HAP-1 (cell line): ENCODE data around the gene MBD3L2B.
A peak's percentile ranks its signal among the peaks of the same experiment; 100 is the strongest.
"Not testable (repeated sequence)": the region's sequence is repeated elsewhere in the genome, so short reads cannot be mapped to it uniquely, and the experiment has no call there.

ENCODE experiments used
- DNase-seq, 2 experiments: peaks; one replicate each; pipeline ENCODE4 v3.0.0-alpha.2; 2016 to 2020; ENCODE audit warnings: low spot score in 2 of 2
- H3K27me3 ChIP-seq: fragments of 250-450 bp; sonication (Bioruptor Pico); 2 replicates; pipeline ENCODE4 v1.5.1; 2020; ENCODE audit warnings: low read depth, mild to moderate bottlenecking, moderate library complexity
- H3K36me3 ChIP-seq: fragments of 250-450 bp; sonication (Bioruptor Pico); replicated peaks from 2 replicates; pipeline ENCODE4 v1.5.1; 2020; ENCODE audit warnings: mild to moderate bottlenecking
- H3K4me1 ChIP-seq: fragments of 250-450 bp; sonication (Bioruptor Pico); 2 replicates; pipeline ENCODE4 v1.5.1; 2020; ENCODE audit warnings: mild to moderate bottlenecking
- H3K4me3 ChIP-seq: fragments of 250-450 bp; sonication (Bioruptor Pico); 2 replicates; pipeline ENCODE4 v1.5.1; 2020; ENCODE audit warnings: mild to moderate bottlenecking, moderate library complexity
- H3K9me3 ChIP-seq: fragments of 250-450 bp; sonication (Bioruptor Pico); 2 replicates; pipeline ENCODE4 v1.5.1; 2020; ENCODE audit warnings: mild to moderate bottlenecking, moderate library complexity
- in situ Hi-C: fragments of 300-500 bp; cut with MboI; formaldehyde crosslinking; loops from 3 replicates; pipeline ENCODE4 v1.14.3; 2020; ENCODE audit warnings: low sequenced_read_pairs, inconsistent platforms, mixed read lengths

Gene MBD3L2B

DNA sequence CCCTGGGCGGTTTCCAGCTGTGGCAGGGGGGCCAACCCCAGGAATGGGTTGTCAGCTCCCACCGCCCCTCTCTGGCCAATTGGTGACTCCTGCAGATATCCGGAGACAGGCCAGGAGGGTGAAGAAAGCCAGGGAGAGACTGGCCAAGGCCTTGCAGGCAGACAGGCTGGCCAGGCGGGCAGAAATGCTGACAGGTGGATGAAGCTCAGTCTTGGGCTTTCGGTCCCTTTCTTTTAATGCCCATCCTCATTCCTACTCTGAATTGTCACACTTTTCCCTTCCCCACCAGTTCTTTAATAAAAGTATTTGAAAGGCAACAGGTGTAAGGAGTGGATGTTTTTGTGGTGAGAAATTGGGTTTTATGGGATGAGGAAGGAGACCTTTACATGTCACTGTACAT lies 30.2 kb upstream of the MBD3L2B start:
- H3K27me3 ChIP-seq, in situ Hi-C loops, DNase-seq, H3K36me3 ChIP-seq, H3K9me3 ChIP-seq, H3K4me1 ChIP-seq, H3K4me3 ChIP-seq: not testable (repeated sequence)

DNA sequence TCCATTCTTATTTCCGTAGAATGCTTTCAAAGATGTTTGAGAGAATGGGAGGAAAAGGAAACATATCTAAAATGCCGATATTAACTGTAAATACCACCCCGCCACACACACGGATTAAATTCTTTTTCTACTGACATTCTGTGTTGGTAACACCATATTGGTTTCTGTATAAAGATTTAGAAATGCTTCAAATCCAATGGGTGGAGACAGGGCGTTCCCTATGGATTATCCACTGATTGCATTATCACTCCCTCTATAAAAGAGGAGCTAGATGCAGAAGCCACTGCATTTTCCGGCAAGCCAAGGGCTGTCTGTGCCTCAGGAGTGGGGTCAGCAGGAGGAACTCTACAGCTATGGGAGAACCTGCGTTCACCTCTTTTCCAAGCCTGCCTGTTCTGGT lies 27.8 kb upstream of the MBD3L2B start, which contains the start of gene MBD3L2:
Gene MBD3L2 (plus strand): TSS at position 301 of the 400 bp plus-strand sequence. CDS start 53 bp downstream, at position 354.
- H3K9me3 ChIP-seq, H3K27me3 ChIP-seq, in situ Hi-C loops, DNase-seq, H3K4me3 ChIP-seq, H3K36me3 ChIP-seq, H3K4me1 ChIP-seq: not testable (repeated sequence)

DNA sequence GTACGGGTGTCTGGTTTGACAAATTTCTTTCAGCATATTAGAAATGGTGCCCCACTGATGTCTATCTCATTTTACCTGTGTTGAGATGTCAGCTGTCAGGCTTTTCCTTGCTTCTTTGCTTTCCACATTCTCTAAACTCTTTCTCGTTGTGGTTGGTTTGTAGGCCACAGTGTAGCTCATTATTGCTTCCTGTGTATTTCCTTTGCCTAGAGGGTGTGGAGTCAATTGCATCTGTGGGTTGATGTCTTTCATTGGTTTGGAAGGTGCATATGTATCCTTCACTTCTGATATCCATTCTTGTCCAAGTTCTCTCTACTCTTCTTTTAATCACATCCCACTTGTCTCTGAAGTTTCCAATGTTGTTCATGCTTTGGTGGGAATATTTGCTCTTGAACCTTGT lies 20.3 kb upstream of the MBD3L2B start:
- H3K36me3 ChIP-seq, H3K4me1 ChIP-seq, H3K4me3 ChIP-seq, H3K9me3 ChIP-seq, in situ Hi-C loops, H3K27me3 ChIP-seq, DNase-seq: not testable (repeated sequence)

DNA sequence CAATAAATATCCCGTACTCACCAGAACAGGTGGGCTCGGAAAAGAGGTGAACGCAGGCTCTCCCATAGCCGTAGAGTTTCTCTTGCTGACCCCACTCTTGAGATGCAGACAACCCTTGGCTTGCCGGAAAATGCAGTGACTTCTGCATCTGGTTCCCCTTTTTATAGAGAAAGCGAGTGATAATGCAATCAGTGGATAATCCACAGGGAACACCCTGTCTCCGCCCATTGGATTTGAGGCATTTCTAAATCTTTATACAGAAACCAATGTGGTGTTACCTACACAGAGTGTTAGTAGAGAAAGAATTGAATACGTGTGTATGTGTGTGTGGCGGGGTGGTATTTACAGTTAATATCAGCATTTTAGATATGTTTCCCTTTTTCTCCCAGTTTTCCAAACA lies 18.8 kb upstream of the MBD3L2B start, which contains the start of gene MBD3L4:
Gene MBD3L4 (minus strand): TSS at position 101 of the 400 bp plus-strand sequence. CDS start 35 bp downstream, at position 66.
- DNase-seq, H3K4me1 ChIP-seq, in situ Hi-C loops, H3K27me3 ChIP-seq, H3K9me3 ChIP-seq, H3K36me3 ChIP-seq, H3K4me3 ChIP-seq: not testable (repeated sequence)

GRCh38 chr19:7030278-7030677 lies 9.0 kb upstream of the MBD3L2B start, which contains the start of gene MBD3L5:
TSS of gene MBD3L5 (plus strand) at chr19:7030578. CDS start at chr19:7030612, 34 bp downstream.
- in situ Hi-C loops, result not testable (repeated sequence)

GRCh38 chr19:7028790-7029189 lies 7.6 kb upstream of the MBD3L2B start:
- H3K27me3 ChIP-seq, H3K36me3 ChIP-seq, H3K4me1 ChIP-seq, H3K4me3 ChIP-seq, H3K9me3 ChIP-seq, in situ Hi-C loops, DNase-seq: not testable (repeated sequence)

More at GRCh38 chr19:7030278-7030677, 9.0 kb upstream of the MBD3L2B start, which contains the start of gene MBD3L5:
- H3K36me3 ChIP-seq, H3K4me3 ChIP-seq, H3K27me3 ChIP-seq, DNase-seq, H3K4me1 ChIP-seq, H3K9me3 ChIP-seq: not testable (repeated sequence)

GRCh38 chr19:7018828-7019227 lies 2.4 kb downstream of the MBD3L2B start:
- no peak for DNase-seq
- H3K4me1 ChIP-seq, result no peaks in the 10 kb centered on the region
- no peak overlapping the region for H3K4me3 ChIP-seq
- H3K9me3 ChIP-seq, result no peaks in the 10 kb centered on the region
- no peaks in the 10 kb centered on the region for H3K36me3 ChIP-seq
- in situ Hi-C loops, result no loop called here
- H3K27me3 ChIP-seq, result no peaks in the 10 kb centered on the region

GRCh38 chr19:7013678-7014077 lies 7.6 kb downstream of the MBD3L2B start:
- DNase-seq, result no peak
- in situ Hi-C loops, result no loop called here
- Histone ChIP-seq H3K27me3 (no peaks in the 10 kb centered on the region), H3K9me3 (no peaks in the 10 kb centered on the region), H3K4me3 (no peak overlapping the region), H3K36me3 (no peaks in the 10 kb centered on the region), H3K4me1 (no peaks in the 10 kb centered on the region)

- H3K27me3 ChIP-seq, result no peaks in the 10 kb centered on the region
- DNase-seq, result no peak
- H3K9me3 ChIP-seq, result no peaks in the 10 kb centered on the region
- H3K4me3 ChIP-seq, result no peak overlapping the region
- no peaks in the 10 kb centered on the region for H3K4me1 ChIP-seq
- in situ Hi-C loops, result no loop called here
- H3K36me3 ChIP-seq, result no peaks in the 10 kb centered on the region
Observed at GRCh38 chr19:7010722-7011593, 10.3 kb downstream of the MBD3L2B start.

- no peaks in the 10 kb centered on the region for H3K4me1 ChIP-seq
- no peak overlapping the region for H3K4me3 ChIP-seq
- no peaks in the 10 kb centered on the region for H3K27me3 ChIP-seq
- no peak for DNase-seq
- no peaks in the 10 kb centered on the region for H3K9me3 ChIP-seq
- H3K36me3 ChIP-seq, result no peaks in the 10 kb centered on the region
- in situ Hi-C loops, result no loop called here
Observed at GRCh38 chr19:7007859-7008258, 13.4 kb downstream of the MBD3L2B start.

GRCh38 chr19:7006135-7006704 lies 15.0 kb downstream of the MBD3L2B start:
- in situ Hi-C loops, result no loop called here
- H3K4me3 ChIP-seq, result no peak overlapping the region
- DNase-seq, result no peak
- H3K27me3 ChIP-seq, result no peaks in the 10 kb centered on the region
- no peaks in the 10 kb centered on the region for H3K9me3 ChIP-seq
- H3K36me3 ChIP-seq, result no peaks in the 10 kb centered on the region
- no peaks in the 10 kb centered on the region for H3K4me1 ChIP-seq

GRCh38 chr19:7004313-7004931 lies 16.8 kb downstream of the MBD3L2B start:
- DNase-seq, result peak; percentile 38 to 54
- H3K9me3 ChIP-seq, result no peaks in the 10 kb centered on the region
- H3K27me3 ChIP-seq, result no peaks in the 10 kb centered on the region
- no peak overlapping the region for H3K4me3 ChIP-seq
- no peaks in the 10 kb centered on the region for H3K36me3 ChIP-seq
- in situ Hi-C loops, result no loop called here
- no peaks in the 10 kb centered on the region for H3K4me1 ChIP-seq

DNA sequence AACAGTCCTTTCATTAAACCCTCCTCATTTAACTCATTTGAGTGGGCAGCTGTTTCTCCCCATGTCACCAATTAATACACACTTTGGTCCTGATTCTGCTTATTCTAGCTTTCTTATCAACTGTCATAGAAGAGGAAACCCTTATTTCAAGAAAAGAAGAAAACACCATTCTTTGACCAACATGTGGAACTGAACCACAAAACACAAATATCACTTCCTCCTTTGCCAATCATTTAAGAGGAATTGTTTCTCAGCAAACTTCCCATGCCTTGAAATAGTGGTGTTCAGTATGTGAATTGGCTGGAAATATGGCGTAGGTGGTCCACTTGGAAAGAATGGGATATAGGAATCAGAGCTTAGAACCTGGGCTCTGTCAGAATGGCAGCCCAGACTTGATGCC lies 20.4 kb downstream of the MBD3L2B start:
- no peaks in the 10 kb centered on the region for H3K4me1 ChIP-seq
- DNase-seq, result no peak
- in situ Hi-C loops, result no loop called here
- no peak overlapping the region for H3K4me3 ChIP-seq
- H3K9me3 ChIP-seq, result no peaks in the 10 kb centered on the region
- H3K36me3 ChIP-seq, result no peaks in the 10 kb centered on the region
- H3K27me3 ChIP-seq, result no peaks in the 10 kb centered on the region

DNA sequence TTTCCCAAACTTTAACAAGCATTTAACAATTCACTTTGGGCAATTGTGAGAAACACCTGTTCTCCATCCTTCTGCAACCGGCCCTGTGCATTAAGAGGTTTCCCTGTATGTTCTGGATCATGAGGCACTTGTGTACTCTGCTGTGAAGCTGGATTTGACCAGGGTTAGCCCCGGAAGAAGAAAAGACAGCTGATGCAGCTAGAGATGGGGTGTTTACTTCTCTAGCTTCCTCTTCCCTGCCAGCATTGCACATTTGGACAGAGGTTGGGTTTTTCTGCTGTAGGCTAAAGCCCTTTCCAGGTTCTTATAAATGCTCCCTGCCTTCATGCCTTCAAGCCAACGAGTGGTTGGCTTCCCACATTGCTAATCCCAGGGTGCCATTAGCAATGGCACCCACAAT lies 20.9 kb downstream of the MBD3L2B start:
- H3K4me3 ChIP-seq, result no peak overlapping the region
- no peaks in the 10 kb centered on the region for H3K4me1 ChIP-seq
- in situ Hi-C loops, result no loop called here
- no peaks in the 10 kb centered on the region for H3K9me3 ChIP-seq
- H3K36me3 ChIP-seq, result no peaks in the 10 kb centered on the region
- no peak for DNase-seq
- no peaks in the 10 kb centered on the region for H3K27me3 ChIP-seq
